ENCODE results near the gene DPM2. TPM values are rescaled to one million over a fixed set of nuclear protein-coding genes. Genes with fewer than 3 reads are reported as not detected.
A peak's percentile ranks its signal among the peaks of the same experiment; 100 is the strongest.

The DPM2 gene
- total RNA-seq, 1 donor from 2014 or later = 34.0 TPM

DNA sequence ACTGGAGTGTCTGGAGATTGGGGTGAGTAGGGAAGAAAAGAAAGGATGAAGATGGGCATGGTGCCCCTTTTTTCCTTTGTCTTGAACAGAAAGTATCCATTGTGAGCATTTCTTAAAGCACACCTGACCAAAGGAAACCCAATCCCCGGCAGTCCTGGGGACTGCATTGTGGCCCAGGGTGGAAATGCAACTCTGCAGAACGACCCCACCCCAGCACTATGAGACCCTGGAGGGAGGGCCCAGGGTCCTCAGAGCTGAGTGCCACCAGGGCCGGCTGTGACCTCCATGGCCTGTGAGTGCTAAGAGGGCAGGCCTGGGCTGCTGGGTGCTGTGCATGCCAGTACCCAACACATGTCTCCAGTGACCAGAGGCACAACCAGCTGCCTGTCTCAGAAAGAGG lies 24.6 kb upstream of the DPM2 start:
- Mint-ChIP-seq H3K27ac (no peak overlapping the region), H3K4me1 (ENCODE audit: low read depth) (peaks cover 17% of the 10 kb centered on the region)
- no peak for DNase-seq (ENCODE audit: low spot score, unreplicated experiment)

DNA sequence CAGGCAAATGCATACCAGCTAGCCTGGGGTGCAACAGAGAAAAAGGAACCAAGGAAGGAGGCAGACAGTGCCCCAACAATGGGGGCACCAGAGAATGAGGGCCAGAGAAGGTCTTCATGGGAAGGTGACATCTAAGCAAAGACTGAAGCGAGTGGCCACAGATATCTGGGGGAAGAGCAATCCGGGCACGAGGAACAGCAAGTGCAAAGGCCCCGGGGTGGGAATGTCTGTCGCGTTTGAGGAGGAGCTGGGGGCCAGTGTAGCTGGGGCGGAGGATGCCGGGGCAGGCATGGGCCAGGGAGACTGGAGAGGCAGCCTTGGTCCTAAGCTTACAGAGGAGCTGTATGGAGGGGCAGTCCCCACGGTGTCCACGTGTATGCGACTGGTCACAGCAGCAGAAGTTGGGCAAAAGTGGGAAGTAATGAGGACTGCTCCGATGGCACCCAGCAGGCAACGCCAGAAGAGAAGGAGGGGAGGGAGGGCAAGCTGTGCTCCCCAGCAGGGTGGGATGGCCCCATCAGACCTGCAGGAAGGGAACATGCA lies 24.0 kb upstream of the DPM2 start:
- no peak for DNase-seq (ENCODE audit: low spot score, unreplicated experiment)
- peaks cover 2% of the 10 kb centered on the region for H3K9me3 Mint-ChIP-seq (ENCODE audit: low read depth)
- no peaks in the 10 kb centered on the region for H3K27me3 Mint-ChIP-seq
- peaks cover 4% of the 10 kb centered on the region for H3K36me3 Mint-ChIP-seq (ENCODE audit: insufficient read depth)
- peaks cover 17% of the 10 kb centered on the region for H3K4me1 Mint-ChIP-seq (ENCODE audit: low read depth)
- no peak overlapping the region for H3K4me3 Mint-ChIP-seq (ENCODE audit: low read depth)
- no peak overlapping the region for H3K27ac Mint-ChIP-seq
- TF ChIP-seq, protein P1, sequence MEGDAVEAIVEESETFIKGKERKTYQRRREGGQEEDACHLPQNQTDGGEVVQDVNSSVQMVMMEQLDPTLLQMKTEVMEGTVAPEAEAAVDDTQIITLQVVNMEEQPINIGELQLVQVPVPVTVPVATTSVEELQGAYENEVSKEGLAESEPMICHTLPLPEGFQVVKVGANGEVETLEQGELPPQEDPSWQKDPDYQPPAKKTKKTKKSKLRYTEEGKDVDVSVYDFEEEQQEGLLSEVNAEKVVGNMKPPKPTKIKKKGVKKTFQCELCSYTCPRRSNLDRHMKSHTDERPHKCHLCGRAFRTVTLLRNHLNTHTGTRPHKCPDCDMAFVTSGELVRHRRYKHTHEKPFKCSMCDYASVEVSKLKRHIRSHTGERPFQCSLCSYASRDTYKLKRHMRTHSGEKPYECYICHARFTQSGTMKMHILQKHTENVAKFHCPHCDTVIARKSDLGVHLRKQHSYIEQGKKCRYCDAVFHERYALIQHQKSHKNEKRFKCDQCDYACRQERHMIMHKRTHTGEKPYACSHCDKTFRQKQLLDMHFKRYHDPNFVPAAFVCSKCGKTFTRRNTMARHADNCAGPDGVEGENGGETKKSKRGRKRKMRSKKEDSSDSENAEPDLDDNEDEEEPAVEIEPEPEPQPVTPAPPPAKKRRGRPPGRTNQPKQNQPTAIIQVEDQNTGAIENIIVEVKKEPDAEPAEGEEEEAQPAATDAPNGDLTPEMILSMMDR (IDR thresholded peaks at IDR 0.05; ENCODE audit: unreplicated experiment) = no peak

More for the DNA sequence above, 24.6 kb upstream of the DPM2 start:
- H3K9me3 Mint-ChIP-seq (ENCODE audit: low read depth) = peaks cover 2% of the 10 kb centered on the region
- peaks cover 4% of the 10 kb centered on the region for H3K36me3 Mint-ChIP-seq (ENCODE audit: insufficient read depth)
- H3K4me3 Mint-ChIP-seq (ENCODE audit: low read depth) = no peak overlapping the region
- TF ChIP-seq, protein P1 (IDR thresholded peaks at IDR 0.05; ENCODE audit: unreplicated experiment) = no peak
- no peaks in the 10 kb centered on the region for H3K27me3 Mint-ChIP-seq

DNA sequence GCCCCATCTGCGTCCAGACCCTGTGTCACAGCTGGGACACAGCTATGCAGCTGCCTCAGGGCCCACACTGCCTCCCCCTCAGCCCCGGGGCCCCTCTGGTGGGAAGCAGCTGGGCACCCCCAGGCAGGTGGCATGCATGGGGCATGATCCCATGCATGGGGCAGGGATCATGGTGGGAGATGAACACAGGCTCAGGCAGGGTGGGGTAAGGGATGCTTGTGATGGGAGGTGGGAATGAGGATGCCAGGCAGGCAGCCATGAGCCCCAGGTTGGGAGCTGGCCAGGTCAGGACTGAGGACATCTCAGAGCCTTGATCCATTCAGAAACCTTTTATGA lies 23.5 kb upstream of the DPM2 start:
- H3K27ac Mint-ChIP-seq = no peak overlapping the region
- peaks cover 17% of the 10 kb centered on the region for H3K4me1 Mint-ChIP-seq (ENCODE audit: low read depth)
- peaks cover 2% of the 10 kb centered on the region for H3K9me3 Mint-ChIP-seq (ENCODE audit: low read depth)
- no peak overlapping the region for H3K4me3 Mint-ChIP-seq (ENCODE audit: low read depth)
- no peak for DNase-seq (ENCODE audit: low spot score, unreplicated experiment)
- H3K27me3 Mint-ChIP-seq = no peaks in the 10 kb centered on the region
- TF ChIP-seq, protein P1 (IDR thresholded peaks at IDR 0.05; ENCODE audit: unreplicated experiment) = no peak
- H3K36me3 Mint-ChIP-seq (ENCODE audit: insufficient read depth) = peaks cover 4% of the 10 kb centered on the region

DNA sequence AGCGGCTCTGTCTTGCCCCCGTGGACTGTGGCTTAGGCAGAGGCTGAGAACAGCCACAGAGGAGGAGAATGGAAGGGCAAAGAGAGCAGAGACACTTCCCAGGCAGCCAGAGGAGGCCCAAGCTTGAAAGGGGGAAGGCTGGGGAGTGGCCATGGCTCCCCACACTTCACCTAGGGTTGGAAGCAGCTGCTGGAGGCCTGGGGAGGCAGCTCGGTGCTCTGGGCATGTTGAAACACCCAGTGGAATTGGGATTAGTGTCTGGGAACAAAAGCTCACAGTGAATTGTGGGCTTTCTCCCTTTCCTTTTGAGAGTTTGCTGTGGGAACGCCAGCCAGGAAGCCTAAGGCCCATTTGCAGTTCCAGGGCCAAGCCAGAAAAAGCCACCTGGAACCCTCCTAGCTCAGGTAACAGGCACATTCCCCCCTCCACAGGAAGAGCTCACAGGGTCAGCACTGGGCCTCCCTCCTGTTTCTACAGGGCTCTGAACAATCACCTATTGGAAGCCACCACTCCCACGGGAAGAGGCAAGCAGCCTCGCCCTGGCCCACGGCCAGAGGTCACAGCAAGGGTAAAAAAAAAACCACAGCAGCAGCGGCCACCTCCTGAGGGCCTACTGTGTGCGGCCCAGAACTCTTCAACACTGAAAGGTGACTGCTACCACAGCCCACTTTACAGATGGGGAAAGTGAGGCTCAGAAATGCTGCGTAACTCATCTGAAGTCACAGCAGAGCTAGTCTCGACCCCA lies 22.9 kb upstream of the DPM2 start:
- Mint-ChIP-seq H3K4me3 (ENCODE audit: low read depth) (no peak overlapping the region), H3K9me3 (ENCODE audit: low read depth) (peaks cover 2% of the 10 kb centered on the region), H3K27me3 (no peaks in the 10 kb centered on the region), H3K4me1 (ENCODE audit: low read depth) (peaks cover 21% of the 10 kb centered on the region), H3K36me3 (ENCODE audit: insufficient read depth) (peaks cover 5% of the 10 kb centered on the region), H3K27ac (peak overlapping the region; percentile 41)
- TF ChIP-seq, protein P1 (IDR thresholded peaks at IDR 0.05; ENCODE audit: unreplicated experiment) = no peak
- no peak for DNase-seq (ENCODE audit: low spot score, unreplicated experiment)

DNA sequence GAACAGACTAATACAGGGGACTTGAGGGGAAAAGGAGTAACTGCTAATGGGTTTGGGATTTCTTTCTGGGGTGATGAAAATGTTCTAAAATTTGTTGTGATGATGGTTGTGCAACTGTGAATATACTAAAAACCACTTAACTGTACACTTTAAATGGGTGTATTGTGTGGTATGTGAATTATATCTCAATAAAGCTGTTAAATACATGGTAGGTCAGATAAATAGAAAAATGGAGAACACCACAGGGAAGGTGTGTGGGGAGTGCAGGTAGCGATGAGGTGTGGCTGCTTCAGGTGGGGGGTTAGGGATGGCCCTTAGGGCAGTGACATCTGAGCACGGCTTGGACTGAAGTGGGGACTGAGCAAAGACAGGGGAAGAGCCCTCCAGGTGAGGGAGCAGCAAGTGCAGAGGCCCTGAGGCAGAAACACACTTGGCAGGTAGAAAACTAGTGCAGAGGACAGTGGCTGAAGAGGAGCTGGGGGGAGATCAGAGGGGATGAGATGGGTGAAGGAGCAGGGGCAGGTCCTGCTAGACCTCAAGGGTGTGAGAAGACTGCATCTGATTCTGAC lies 22.3 kb upstream of the DPM2 start:
- H3K27ac Mint-ChIP-seq = peak overlapping the region; percentile 18
- peaks cover 2% of the 10 kb centered on the region for H3K9me3 Mint-ChIP-seq (ENCODE audit: low read depth)
- no peak overlapping the region for H3K4me3 Mint-ChIP-seq (ENCODE audit: low read depth)
- H3K4me1 Mint-ChIP-seq (ENCODE audit: low read depth) = peaks cover 19% of the 10 kb centered on the region
- no peaks in the 10 kb centered on the region for H3K27me3 Mint-ChIP-seq
- peaks cover 5% of the 10 kb centered on the region for H3K36me3 Mint-ChIP-seq (ENCODE audit: insufficient read depth)
- DNase-seq (ENCODE audit: low spot score, unreplicated experiment) = no peak
- TF ChIP-seq, protein P1 (IDR thresholded peaks at IDR 0.05; ENCODE audit: unreplicated experiment) = no peak

Measured in progenitor cell of endocrine pancreas (in vitro differentiated cells).